HepG2 (cell line): ENCODE data around the gene ANKS3. TPM values are rescaled to one million over a fixed set of nuclear protein-coding genes. Genes with fewer than 3 reads are reported as not detected.

ENCODE experiments used
- AGO2 ChIP-seq: fragments of 200-400 bp; formaldehyde crosslinking; optimal IDR thresholded peaks from 2 replicates; pipeline ENCODE3; 2017; ENCODE audit warnings: mild to moderate bottlenecking, low read depth, low read length, moderate library complexity
- DR1 ChIP-seq: sonication (generic); formaldehyde crosslinking; IDR thresholded peaks from 2 replicates; pipeline ENCODE4 v1.8.0; 2021; ENCODE audit warnings: mild to moderate bottlenecking, missing genetic modification reagents, inconsistent platforms
- GATAD2A ChIP-seq: IDR thresholded peaks from 2 replicates; pipeline ENCODE4 v1.6.1; 2016
- GLI4 ChIP-seq: sonication (generic); formaldehyde crosslinking; IDR thresholded peaks from 2 replicates; pipeline ENCODE4 v1.5.1; 2020; ENCODE audit warnings: missing genetic modification reagents, mild to moderate bottlenecking, moderate library complexity, borderline replicate concordance
- HNF4A ChIP-seq: sonication (generic); formaldehyde crosslinking; IDR thresholded peaks from 2 replicates; pipeline ENCODE4 v1.4.0; 2020; ENCODE audit warnings: missing genetic modification reagents
- KDM6A ChIP-seq: IDR thresholded peaks from 2 replicates; pipeline ENCODE4 v1.6.1; 2016; ENCODE audit warnings: low read depth
- MEIS2 ChIP-seq: sonication (generic); formaldehyde crosslinking; IDR thresholded peaks from 2 replicates; pipeline ENCODE4 v1.9.0; 2021; ENCODE audit warnings: mild to moderate bottlenecking, missing genetic modification reagents
- MTA3 ChIP-seq: sonication (generic); formaldehyde crosslinking; IDR thresholded peaks from 2 replicates; pipeline ENCODE4 v1.4.0; 2020; ENCODE audit warnings: missing genetic modification reagents
- RAD51 ChIP-seq: fragments of 450-650 bp; IDR thresholded peaks from 2 replicates; pipeline ENCODE4 v1.6.1; 2016; ENCODE audit warnings: borderline replicate concordance
- SP1 ChIP-seq, 2 experiments: fragments of 450-650 bp in 1 of 2; sonication (generic) in 1 of 2; formaldehyde crosslinking in 1 of 2; IDR thresholded peaks; 2 replicates each; pipeline versions ENCODE4 v1.4.0 to v1.6.1; 2016 to 2020; ENCODE audit warnings: missing genetic modification reagents in 1 of 2
- TP53 ChIP-seq: sonication (generic); formaldehyde crosslinking; conservative IDR thresholded peaks from 2 replicates; pipeline ENCODE4 v1.4.0; 2020; ENCODE audit warnings: missing genetic modification reagents
- ZMYM4 ChIP-seq: sonication (generic); formaldehyde crosslinking; IDR thresholded peaks from 2 replicates; pipeline ENCODE4 v1.8.1; 2023; ENCODE audit warnings: mild to moderate bottlenecking, missing genetic modification reagents
- ZNF30 ChIP-seq: sonication (generic); formaldehyde crosslinking; IDR thresholded peaks from 2 replicates; pipeline ENCODE4 v1.5.0; 2020; ENCODE audit warnings: mild to moderate bottlenecking, missing genetic modification reagents
- ZNF333 ChIP-seq: sonication (generic); formaldehyde crosslinking; IDR thresholded peaks from 2 replicates; pipeline ENCODE4 v1.4.0; 2020; ENCODE audit warnings: mild to moderate bottlenecking, missing genetic modification reagents, borderline replicate concordance
- ZNF614 ChIP-seq: IDR thresholded peaks from 2 replicates; pipeline ENCODE4 v1.6.1; 2018; ENCODE audit warnings: missing biosample characterization, missing genetic modification reagents, inconsistent platforms, borderline replicate concordance
- ZNF644 ChIP-seq: IDR thresholded peaks from 2 replicates; pipeline ENCODE4 v1.6.1; 2016; ENCODE audit warnings: low read depth
- ZNF709 ChIP-seq: sonication (generic); formaldehyde crosslinking; IDR thresholded peaks from 2 replicates; pipeline ENCODE4 v1.5.0; 2020; ENCODE audit warnings: mild to moderate bottlenecking, missing genetic modification reagents
- ZNF841 ChIP-seq: sonication (generic); formaldehyde crosslinking; IDR thresholded peaks from 2 replicates; pipeline ENCODE4 v1.8.1; 2023; ENCODE audit warnings: missing genetic modification reagents, borderline replicate concordance
- ZSCAN22 ChIP-seq: sonication (generic); formaldehyde crosslinking; IDR thresholded peaks from 2 replicates; pipeline ENCODE4 v1.4.0; 2020; ENCODE audit warnings: mild to moderate bottlenecking, missing genetic modification reagents
- polyA plus RNA-seq, 8 experiments: library from polyadenylated mRNA; depleted of rRNA in 3 of 8; stranded (reverse) in 7 of 8; unstranded in 1 of 8; fragments of >200 nt; fragmentation: Illumina TruSeq in 4 of 8; extraction: Trizol in 4 of 8; gene quantifications; 2 replicates each; pipeline versions ENCODE4 v1.2.1 to v1.2.3, GENCODE V29; 2011 to 2016; ENCODE audit warnings: low read depth in 4 of 8, missing spikeins in 1 of 8, mixed read lengths in 1 of 8; ENCODE audit not compliant: insufficient read depth in 1 of 8
- total RNA-seq, 5 experiments: library from RNA; depleted of rRNA; stranded (reverse); fragments of >200 nt; fragmentation: Illumina TruSeq; extraction: Trizol; gene quantifications; 2 replicates each; pipeline ENCODE4 v1.2.3, GENCODE V29; 2016; ENCODE audit warnings: low read depth in 1 of 5
- TF ChIP-seq, protein P1 (sequence below): sonication (generic); formaldehyde crosslinking; IDR thresholded peaks from 2 replicates; pipeline ENCODE4 v1.8.1; 2022; ENCODE audit warnings: mild to moderate bottlenecking, missing genetic modification reagents
- TF ChIP-seq, protein P2 (sequence below): sonication (generic); formaldehyde crosslinking; conservative IDR thresholded peaks from 2 replicates; pipeline ENCODE4 v1.4.0; 2020; ENCODE audit warnings: mild to moderate bottlenecking, missing genetic modification reagents, moderate library complexity
- TF ChIP-seq, protein P3 (sequence below): sonication (generic); formaldehyde crosslinking; IDR thresholded peaks from 2 replicates; pipeline ENCODE4 v1.8.0; 2022; ENCODE audit warnings: missing genetic modification reagents, low read depth, mild to moderate bottlenecking, borderline replicate concordance
- TF ChIP-seq, protein P4 (sequence below): sonication (generic); formaldehyde crosslinking; IDR thresholded peaks from 2 replicates; pipeline ENCODE4 v1.9.0; 2021; ENCODE audit warnings: missing genetic modification reagents, borderline replicate concordance

Gene ANKS3
- total and polyA plus RNA-seq, 2 of the 13 experiments (the other 11 are each of a cell fraction or from before 2014, with no cell fraction given) = 11.4 to 15.9 TPM

DNA sequence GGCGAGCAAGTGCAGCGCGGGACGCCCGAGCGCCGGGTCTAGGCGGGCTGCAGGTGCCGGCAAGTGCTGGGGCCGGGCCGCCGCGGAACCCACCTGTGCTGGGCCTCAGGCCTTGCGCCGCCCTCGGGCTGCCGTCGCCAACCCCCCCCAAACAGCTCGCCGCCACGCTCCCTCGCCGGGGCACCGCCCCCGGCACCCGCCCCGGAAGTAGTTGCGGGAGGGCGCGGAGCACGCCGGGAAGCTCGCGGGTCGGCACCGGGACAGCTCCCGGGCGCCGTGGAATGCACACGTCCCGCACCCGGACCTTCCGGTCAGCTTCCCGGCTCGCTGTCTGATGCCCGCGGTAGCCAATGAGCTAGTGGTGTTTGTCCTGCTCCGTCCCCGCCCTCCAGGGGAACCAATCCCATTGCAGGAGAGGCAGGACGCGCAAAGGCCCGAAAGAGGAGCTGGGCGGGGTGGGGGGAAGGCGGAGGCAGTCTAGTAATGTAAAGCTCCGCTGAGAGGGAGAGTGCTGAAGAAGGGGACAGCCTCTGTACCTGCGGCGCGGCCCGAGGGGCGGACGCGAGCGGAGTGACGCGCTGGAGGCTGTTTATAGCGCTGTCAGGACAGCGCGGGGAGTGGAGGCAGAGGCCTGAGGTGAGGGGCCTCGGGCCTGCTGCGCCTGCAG, at the start of gene ANKS3, which contains the start of gene DNAAF8 (continued):
- TF ChIP-seq MEIS2 (CRISPR knock-in tag) (peak; percentile 75; the same call in 1 of the 2 replicates), ZMYM4 (CRISPR knock-in tag) (peak; percentile 72), RAD51 (no peak), ZSCAN22 (CRISPR knock-in tag) (no peak), AGO2 (peak; percentile 61), GATAD2A (peak; percentile 32; the same call in 1 of the 2 replicates), TP53 (CRISPR knock-in tag) (peak; percentile 35; the same call in 1 of the 2 replicates), GLI4 (CRISPR knock-in tag) (peak; percentile 69; the same call in 1 of the 2 replicates), SP1 (IDR thresholded peaks at IDR 0.05) (no peak), SP1 (CRISPR knock-in tag; IDR thresholded peaks at IDR 0.05) (peak; percentile 84), ZNF333 (peak; percentile 87; the same call in 1 of the 2 replicates), ZNF644 (no peak), ZNF709 (peak; percentile 58; the same call in 1 of the 2 replicates), HNF4A (CRISPR knock-in tag) (no peak), ZNF30 (CRISPR knock-in tag) (no peak), MTA3 (CRISPR knock-in tag) (no peak), ZNF614 (CRISPR knock-in tag) (no peak), ZNF841 (CRISPR knock-in tag) (0 out of 2 replicates have a peak, but pooled peaks have one; percentile 60), DR1 (peak; percentile 83), KDM6A (CRISPR knock-in tag) (no peak)
- TF ChIP-seq, protein P1, sequence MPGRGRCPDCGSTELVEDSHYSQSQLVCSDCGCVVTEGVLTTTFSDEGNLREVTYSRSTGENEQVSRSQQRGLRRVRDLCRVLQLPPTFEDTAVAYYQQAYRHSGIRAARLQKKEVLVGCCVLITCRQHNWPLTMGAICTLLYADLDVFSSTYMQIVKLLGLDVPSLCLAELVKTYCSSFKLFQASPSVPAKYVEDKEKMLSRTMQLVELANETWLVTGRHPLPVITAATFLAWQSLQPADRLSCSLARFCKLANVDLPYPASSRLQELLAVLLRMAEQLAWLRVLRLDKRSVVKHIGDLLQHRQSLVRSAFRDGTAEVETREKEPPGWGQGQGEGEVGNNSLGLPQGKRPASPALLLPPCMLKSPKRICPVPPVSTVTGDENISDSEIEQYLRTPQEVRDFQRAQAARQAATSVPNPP = peak; percentile 63; the same call in 1 of the 2 replicates
- TF ChIP-seq, protein P2, sequence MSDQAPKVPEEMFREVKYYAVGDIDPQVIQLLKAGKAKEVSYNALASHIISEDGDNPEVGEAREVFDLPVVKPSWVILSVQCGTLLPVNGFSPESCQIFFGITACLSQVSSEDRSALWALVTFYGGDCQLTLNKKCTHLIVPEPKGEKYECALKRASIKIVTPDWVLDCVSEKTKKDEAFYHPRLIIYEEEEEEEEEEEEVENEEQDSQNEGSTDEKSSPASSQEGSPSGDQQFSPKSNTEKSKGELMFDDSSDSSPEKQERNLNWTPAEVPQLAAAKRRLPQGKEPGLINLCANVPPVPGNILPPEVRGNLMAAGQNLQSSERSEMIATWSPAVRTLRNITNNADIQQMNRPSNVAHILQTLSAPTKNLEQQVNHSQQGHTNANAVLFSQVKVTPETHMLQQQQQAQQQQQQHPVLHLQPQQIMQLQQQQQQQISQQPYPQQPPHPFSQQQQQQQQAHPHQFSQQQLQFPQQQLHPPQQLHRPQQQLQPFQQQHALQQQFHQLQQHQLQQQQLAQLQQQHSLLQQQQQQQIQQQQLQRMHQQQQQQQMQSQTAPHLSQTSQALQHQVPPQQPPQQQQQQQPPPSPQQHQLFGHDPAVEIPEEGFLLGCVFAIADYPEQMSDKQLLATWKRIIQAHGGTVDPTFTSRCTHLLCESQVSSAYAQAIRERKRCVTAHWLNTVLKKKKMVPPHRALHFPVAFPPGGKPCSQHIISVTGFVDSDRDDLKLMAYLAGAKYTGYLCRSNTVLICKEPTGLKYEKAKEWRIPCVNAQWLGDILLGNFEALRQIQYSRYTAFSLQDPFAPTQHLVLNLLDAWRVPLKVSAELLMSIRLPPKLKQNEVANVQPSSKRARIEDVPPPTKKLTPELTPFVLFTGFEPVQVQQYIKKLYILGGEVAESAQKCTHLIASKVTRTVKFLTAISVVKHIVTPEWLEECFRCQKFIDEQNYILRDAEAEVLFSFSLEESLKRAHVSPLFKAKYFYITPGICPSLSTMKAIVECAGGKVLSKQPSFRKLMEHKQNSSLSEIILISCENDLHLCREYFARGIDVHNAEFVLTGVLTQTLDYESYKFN = peak; percentile 64
- TF ChIP-seq, protein P3, sequence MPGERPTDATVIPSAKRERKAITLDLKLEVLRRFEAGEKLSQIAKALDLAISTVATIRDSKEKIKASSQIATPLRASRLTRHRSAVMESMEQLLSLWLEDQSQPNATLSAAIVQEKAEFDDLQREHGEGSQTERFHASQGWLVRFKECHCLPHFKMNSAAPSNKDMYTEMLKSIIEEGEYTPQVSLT = no peak
- TF ChIP-seq, protein P4, sequence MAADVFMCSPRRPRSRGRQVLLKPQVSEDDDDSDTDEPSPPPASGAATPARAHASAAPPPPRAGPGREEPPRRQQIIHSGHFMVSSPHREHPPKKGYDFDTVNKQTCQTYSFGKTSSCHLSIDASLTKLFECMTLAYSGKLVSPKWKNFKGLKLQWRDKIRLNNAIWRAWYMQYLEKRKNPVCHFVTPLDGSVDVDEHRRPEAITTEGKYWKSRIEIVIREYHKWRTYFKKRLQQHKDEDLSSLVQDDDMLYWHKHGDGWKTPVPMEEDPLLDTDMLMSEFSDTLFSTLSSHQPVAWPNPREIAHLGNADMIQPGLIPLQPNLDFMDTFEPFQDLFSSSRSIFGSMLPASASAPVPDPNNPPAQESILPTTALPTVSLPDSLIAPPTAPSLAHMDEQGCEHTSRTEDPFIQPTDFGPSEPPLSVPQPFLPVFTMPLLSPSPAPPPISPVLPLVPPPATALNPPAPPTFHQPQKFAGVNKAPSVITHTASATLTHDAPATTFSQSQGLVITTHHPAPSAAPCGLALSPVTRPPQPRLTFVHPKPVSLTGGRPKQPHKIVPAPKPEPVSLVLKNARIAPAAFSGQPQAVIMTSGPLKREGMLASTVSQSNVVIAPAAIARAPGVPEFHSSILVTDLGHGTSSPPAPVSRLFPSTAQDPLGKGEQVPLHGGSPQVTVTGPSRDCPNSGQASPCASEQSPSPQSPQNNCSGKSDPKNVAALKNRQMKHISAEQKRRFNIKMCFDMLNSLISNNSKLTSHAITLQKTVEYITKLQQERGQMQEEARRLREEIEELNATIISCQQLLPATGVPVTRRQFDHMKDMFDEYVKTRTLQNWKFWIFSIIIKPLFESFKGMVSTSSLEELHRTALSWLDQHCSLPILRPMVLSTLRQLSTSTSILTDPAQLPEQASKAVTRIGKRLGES = 0 out of 2 replicates have a peak, but pooled peaks have one; percentile 41
